HFFc6 (cell line): ENCODE measurements around the gene GFM2. TPM values are rescaled to one million over a fixed set of nuclear protein-coding genes. Genes with fewer than 3 reads are reported as not detected.
A peak's percentile ranks its signal among the peaks of the same experiment; 100 is the strongest.

Experiments used
- DNase-seq: peaks from one replicate; pipeline ENCODE4 v3.0.0-alpha.2; 2018
- H3K27ac Mint-ChIP-seq: 2 replicates; pipeline ENCODE4 v1.8.0; 2020; ENCODE audit warnings: mild to moderate bottlenecking, mixed read lengths
- H3K27me3 Mint-ChIP-seq: 2 replicates; pipeline ENCODE4 v1.8.0; 2021; ENCODE audit warnings: mild to moderate bottlenecking, moderate library complexity, mixed read lengths; ENCODE audit not compliant: insufficient read depth
- H3K36me3 Mint-ChIP-seq: 2 replicates; pipeline ENCODE4 v1.8.0; 2021; ENCODE audit warnings: low read depth, mixed read lengths
- H3K4me1 Mint-ChIP-seq: 2 replicates; pipeline ENCODE4 v1.8.0; 2020; ENCODE audit warnings: low read depth, mixed read lengths
- H3K4me3 Mint-ChIP-seq: 2 replicates; pipeline ENCODE4 v1.8.0; 2020; ENCODE audit warnings: mild to moderate bottlenecking, moderate library complexity, mixed read lengths
- H3K9me3 Mint-ChIP-seq: 2 replicates; pipeline ENCODE4 v1.8.0; 2020; ENCODE audit warnings: mild to moderate bottlenecking, mixed read lengths
- CTCF ChIP-seq: fragments of 200-600 bp; sonication (generic); IDR thresholded peaks from 2 replicates; pipeline ENCODE4 v1.5.0; 2021; ENCODE audit warnings: antibody characterized with exemption, mild to moderate bottlenecking
- total RNA-seq, 6 experiments: library from RNA; stranded (reverse); fragmentation: NEBNext Ultra II Directional; extraction: Animal tissue kit (Norgen Biotek cat#: 25700); gene quantifications; 2 replicates in 1 of 6; 3 replicates in 5 of 6; pipeline ENCODE4 v1.2.3, GENCODE V29; 2021

Gene GFM2
- total RNA-seq, 6 experiments from 2014 or later, result 26.6 to 31.0 (median 28.0) TPM

GRCh38 chr5:74717596-74717995 lies 49.3 kb downstream of the GFM2 start:
- Mint-ChIP-seq H3K27ac (no peak overlapping the region), H3K27me3 (no peaks in the 10 kb centered on the region), H3K4me3 (no peak overlapping the region), H3K9me3 (no peaks in the 10 kb centered on the region), H3K4me1 (no peaks in the 10 kb centered on the region), H3K36me3 (peaks cover 17% of the 10 kb centered on the region)
- DNase-seq, result no peak
- no peak for TF ChIP-seq CTCF

- no peak for TF ChIP-seq CTCF
- peaks cover 17% of the 10 kb centered on the region for H3K4me1 Mint-ChIP-seq
- H3K27me3 Mint-ChIP-seq, result no peaks in the 10 kb centered on the region
- peaks cover 27% of the 10 kb centered on the region for H3K36me3 Mint-ChIP-seq
- no peaks in the 10 kb centered on the region for H3K9me3 Mint-ChIP-seq
- peak overlapping the region; percentile 12; the same call in 1 of the 2 replicates for H3K27ac Mint-ChIP-seq
- no peak for DNase-seq
- H3K4me3 Mint-ChIP-seq, result no peak overlapping the region
Observed at GRCh38 chr5:74693191-74693590, 73.7 kb downstream of the GFM2 start.

- H3K4me3 Mint-ChIP-seq, result peak overlapping the region; percentile 86
- no peak for TF ChIP-seq CTCF
- peak overlapping the region; percentile 7 for H3K27ac Mint-ChIP-seq
- no peaks in the 10 kb centered on the region for H3K9me3 Mint-ChIP-seq
- DNase-seq, result peak; percentile 18
- peaks cover 44% of the 10 kb centered on the region for H3K4me1 Mint-ChIP-seq
- H3K36me3 Mint-ChIP-seq, result peaks cover 18% of the 10 kb centered on the region; the same call in 1 of the 2 replicates
- no peaks in the 10 kb centered on the region; the same call in none of the 2 replicates for H3K27me3 Mint-ChIP-seq
Observed at GRCh38 chr5:74686962-74687751, 79.8 kb downstream of the GFM2 start.

- Mint-ChIP-seq H3K27me3 (peaks cover 2% of the 10 kb centered on the region), H3K9me3 (no peaks in the 10 kb centered on the region), H3K27ac (peak overlapping the region; percentile 30), H3K4me3 (peak overlapping the region; percentile 86), H3K36me3 (peaks cover 17% of the 10 kb centered on the region; the same call in 1 of the 2 replicates), H3K4me1 (peaks cover 44% of the 10 kb centered on the region)
- DNase-seq, result no peak
- no peak for TF ChIP-seq CTCF
Observed at GRCh38 chr5:74685979-74686631, 80.8 kb downstream of the GFM2 start.

- Mint-ChIP-seq H3K9me3 (no peaks in the 10 kb centered on the region), H3K27me3 (peaks cover 3% of the 10 kb centered on the region), H3K27ac (peak within 1 kb of the TSS; percentile 56), H3K4me1 (peaks cover 46% of the 10 kb centered on the region), H3K36me3 (0 out of 2 replicates have a peak, but pooled peaks cover 10% of the 10 kb centered on the region), H3K4me3 (peak within 1 kb of the TSS; percentile 86)
- no peak for TF ChIP-seq CTCF
- peak; percentile 72 for DNase-seq
Observed at GRCh38 chr5:74684900-74685851, 81.7 kb downstream of the GFM2 start, which contains the start of gene HEXB. HEXB (plus strand) TSS chr5:74685233; CDS start chr5:74685261, 28 bp downstream.
